Heart left ventricle (tissue), 16 donors: ENCODE results near the gene TOPBP1. TPM values are rescaled to one million over a fixed set of nuclear protein-coding genes. Genes with fewer than 3 reads are reported as not detected.

Source experiments
- ATAC-seq, 4 donors: fragments of 200-7000 bp; cut with Tn5 transposase; one replicate each; pipeline ENCODE4 v1.9.1; 2020 to 2022; ENCODE audit warnings: moderate library complexity in 4 of 4, mild to moderate bottlenecking in 3 of 4, moderate number of reproducible peaks in 1 of 4
- DNase-seq, 5 donors: peaks; one replicate each; pipeline ENCODE4 v3.0.0-alpha.2; 2020
- H3K27ac ChIP-seq, 12 donors: fragments of 200-600 bp; sonication (generic) in 4 of 12; one replicate each; pipeline versions ENCODE4 v1.5.0 to v1.8.0; 2016 to 2022; ENCODE audit warnings: mild to moderate bottlenecking in 2 of 12
- H3K27me3 ChIP-seq, 9 donors: fragments of 200-600 bp; sonication (generic) in 2 of 9; one replicate each; pipeline versions ENCODE4 v1.5.1 to v1.8.0; 2016 to 2022; ENCODE audit warnings: mild to moderate bottlenecking in 3 of 9
- H3K36me3 ChIP-seq, 9 donors: fragments of 200-600 bp; sonication (generic) in 2 of 9; one replicate each; pipeline versions ENCODE4 v1.5.0 to v1.8.0; 2018 to 2022; ENCODE audit warnings: mild to moderate bottlenecking in 2 of 9
- H3K4me1 ChIP-seq, 12 donors: fragments of 200-600 bp; sonication (generic) in 4 of 12; one replicate each; pipeline versions ENCODE4 v1.5.0 to v1.8.0; 2016 to 2022; ENCODE audit warnings: mild to moderate bottlenecking in 3 of 12
- H3K4me3 ChIP-seq, 12 donors: fragments of 200-600 bp; sonication (generic) in 4 of 12; one replicate each; pipeline versions ENCODE4 v1.5.0 to v1.8.0; 2017 to 2022; ENCODE audit warnings: mild to moderate bottlenecking in 9 of 12, moderate library complexity in 4 of 12
- H3K9me3 ChIP-seq, 12 donors: fragments of 200-600 bp; sonication (generic) in 4 of 12; one replicate each; pipeline versions ENCODE4 v1.5.0 to v1.8.0; 2016 to 2022; ENCODE audit warnings: mild to moderate bottlenecking in 1 of 12
- CTCF ChIP-seq, 12 donors: fragments of 200-600 bp; sonication (generic) in 4 of 12; IDR thresholded peaks; one replicate each; pipeline versions ENCODE4 v1.5.0 to v1.8.0; 2018 to 2022; ENCODE audit warnings: antibody characterized with exemption in 12 of 12, mild to moderate bottlenecking in 5 of 12
- POLR2A ChIP-seq, 2 donors: fragments of 450-650 bp; IDR thresholded peaks; one replicate each; pipeline ENCODE4 v1.6.1; 2017; ENCODE audit warnings: antibody characterized with exemption in 2 of 2, mild to moderate bottlenecking in 2 of 2, moderate library complexity in 2 of 2
- WGBS, 4 donors: extraction: QIAGEN DNeasy Blood & Tissue Kit in 2 of 4; methylation state at CpG; one replicate each; pipeline versions ENCODE4 v1.1.5 to v1.1.7; 2013 to 2018; 5-methylcytosine and 5-hydroxymethylcytosine counted together
- intact Hi-C, 10 donors: fragments of 100-400 bp; cut with DNase I; formaldehyde crosslinking; loops; one replicate each; pipeline versions ENCODE4 v1.11.1 to v1.14.2; 2022
- polyA plus RNA-seq, 2 donors: library from polyadenylated mRNA; stranded (reverse); fragments of 200-250 nt; gene quantifications; one replicate each; pipeline ENCODE4 v1.2.3, GENCODE V29; 2013
- total RNA-seq, 9 donors: library from RNA; depleted of rRNA in 2 of 9; stranded (reverse); fragments of >200 nt in 2 of 9; fragmentation: NEBNext Ultra II Directional in 3 of 9; extraction: Animal tissue kit (Norgen Biotek cat#: 25700) in 3 of 9; gene quantifications; one replicate each; pipeline versions ENCODE4 v1.1.0 to v1.2.4, GENCODE V29; 2016 to 2023
- donor health status: ischemic (EF 13 %, LVEDD 7.1; RV severe dilation, severe dysfunction).
- donor health status: healthy with polysubstance abuse.
- donor health status: DM: no; HTN: yes; CAD: no.
- donor health status: DM: no; HTN: no; CAD: no.
- donor health status: ischemic (EF 25% LVEDD 6.9; RV normal size, moderate dysfunction).
- donor health status: ischemic (EF 25% LVEDD 5.7; RV mildly dilated, moderate dysfunction).
- donor health status: healthy.
- donor health status: DM: yes; HTN: yes; CAD: no.
- donor health status: ischemic (EF 35%, LVEDD 5.7; RV mildly dilated, moderate dysfunction).
- donor health status: nonischemic (EF 11% LVEDD 7.7; RV severe dilation, severe dysfunction).
- donor health status: DM: yes; HTN: yes; CAD: no.
- donor health status: PGD.
- donor health status: ischemic (EF 29% LVEDD 5.4; RV normal size, mild dysfunction).
- donor health status: nonischemic (EF 23%, LVEDD 6.1; RV moderate dilation, normal function).

The TOPBP1 gene
- total and polyA plus RNA-seq, 11 donors = 2.6 to 18.3 (median 11.7) TPM

GRCh38 chr3:133641254-133641653 is 20.5 kb downstream of the TOPBP1 start:
- intact Hi-C loops = loop anchor here in 1 of 10 donors (10.0 kb wide), 1 partner anchor 56 kb away; no protein-coding TSS in a partner anchor
- no peaks in the 10 kb centered on the region for H3K9me3 ChIP-seq
- no peak overlapping the region for H3K27ac ChIP-seq
- no peaks in the 10 kb centered on the region for H3K27me3 ChIP-seq
- DNase-seq (no peak), ATAC-seq (no peak)
- WGBS, 4 donors = 97 to 99% (median 98%) methylated on average over 4 of the region's 4 CpGs
- TF ChIP-seq POLR2A (IDR thresholded peaks at IDR 0.05) (no peak), CTCF (IDR thresholded peaks at IDR 0.05) (no peak)
- peaks cover 4 to 96% (median 91%) of the 10 kb centered on the region in 9 donors for H3K36me3 ChIP-seq
- no peak overlapping the region for H3K4me3 ChIP-seq
- H3K4me1 ChIP-seq = peaks cover 0 to 3% (median 0%) of the 10 kb centered on the region in 12 donors

GRCh38 chr3:133633439-133633838 is 28.3 kb downstream of the TOPBP1 start:
- TF ChIP-seq CTCF (IDR thresholded peaks at IDR 0.05) (no peak), POLR2A (IDR thresholded peaks at IDR 0.05) (no peak)
- H3K27ac ChIP-seq = no peak overlapping the region
- no peaks in the 10 kb centered on the region for H3K9me3 ChIP-seq
- H3K4me1 ChIP-seq = peaks cover 0 to 2% (median 0%) of the 10 kb centered on the region in 12 donors
- intact Hi-C loops = no loop called here
- H3K36me3 ChIP-seq = peaks cover 2 to 83% (median 74%) of the 10 kb centered on the region in 9 donors
- WGBS, 4 donors = 96 to 99% (median 98%) methylated on average over 4 of the region's 4 CpGs
- ATAC-seq (no peak), DNase-seq (no peak)
- no peaks in the 10 kb centered on the region for H3K27me3 ChIP-seq
- no peak overlapping the region for H3K4me3 ChIP-seq

GRCh38 chr3:133629146-133629545 is 32.6 kb downstream of the TOPBP1 start:
- H3K36me3 ChIP-seq = peaks cover 0 to 81% (median 71%) of the 10 kb centered on the region in 9 donors
- DNase-seq = no peak

GRCh38 chr3:133627789-133628188 is 34.0 kb downstream of the TOPBP1 start:
- no peak for TF ChIP-seq POLR2A (IDR thresholded peaks at IDR 0.05)
- no peak for TF ChIP-seq CTCF (IDR thresholded peaks at IDR 0.05)
- peaks cover 0 to 14% (median 5%) of the 10 kb centered on the region in 12 donors for H3K4me1 ChIP-seq
- no peak for DNase-seq
- no peaks in the 10 kb centered on the region for H3K27me3 ChIP-seq
- peak overlapping the region in 1 of 12 donors; percentile 28 for H3K27ac ChIP-seq
- no peaks in the 10 kb centered on the region for H3K9me3 ChIP-seq
- H3K4me3 ChIP-seq = no peak overlapping the region
- H3K36me3 ChIP-seq = peaks cover 0 to 81% (median 73%) of the 10 kb centered on the region in 9 donors
- intact Hi-C loops = no loop called here
- peak in 3 of 4 donors; percentile 39 to 79 (median 42) for ATAC-seq

More at GRCh38 chr3:133629146-133629545, 32.6 kb downstream of the TOPBP1 start:
- no peaks in the 10 kb centered on the region for H3K27me3 ChIP-seq
- no peak overlapping the region for H3K27ac ChIP-seq
- H3K4me1 ChIP-seq = peaks cover 0 to 14% (median 5%) of the 10 kb centered on the region in 12 donors
- ATAC-seq = no peak
- H3K9me3 ChIP-seq = no peaks in the 10 kb centered on the region
- 93 to 98% (median 95%) methylated on average over 2 of the region's 2 CpGs for WGBS, 4 donors
- TF ChIP-seq POLR2A (IDR thresholded peaks at IDR 0.05) (no peak), CTCF (IDR thresholded peaks at IDR 0.05) (no peak)
- no peak overlapping the region for H3K4me3 ChIP-seq
- intact Hi-C loops = no loop called here
